Kidney tubule cell (primary cell): Measurements from ENCODE around the gene HOXD3.

ENCODE experiments used
- DNase-seq: peaks from one replicate; pipeline ENCODE4 v3.0.0-alpha.2; 2018; ENCODE audit warnings: low spot score

The HOXD3 gene

GRCh38 chr2:176156807-176157498 lies at the start of gene HOXD3:
Gene HOXD3, plus strand, starts transcription at chr2:176157307. Its CDS starts 11,808 bp downstream, at chr2:176169115.
- no peak for DNase-seq

DNA sequence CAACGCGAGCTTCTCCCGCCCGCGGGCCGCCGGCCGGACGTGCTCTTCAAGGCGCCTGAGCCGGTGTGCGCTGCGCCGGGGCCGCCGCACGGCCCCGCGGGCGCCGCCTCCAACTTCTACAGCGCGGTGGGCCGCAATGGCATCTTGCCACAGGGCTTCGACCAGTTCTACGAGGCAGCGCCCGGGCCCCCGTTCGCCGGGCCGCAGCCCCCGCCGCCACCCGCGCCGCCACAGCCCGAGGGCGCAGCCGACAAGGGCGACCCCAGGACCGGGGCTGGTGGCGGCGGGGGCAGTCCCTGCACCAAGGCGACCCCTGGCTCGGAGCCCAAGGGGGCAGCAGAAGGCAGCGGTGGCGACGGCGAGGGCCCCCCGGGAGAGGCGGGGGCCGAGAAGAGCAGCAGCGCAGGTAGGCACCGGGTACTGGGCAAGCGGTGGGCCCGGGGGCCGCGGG lies 49.4 kb upstream of the HOXD3 start:
- DNase-seq = no peak

GRCh38 chr2:176109192-176109901 lies 47.8 kb upstream of the HOXD3 start:
- DNase-seq = no peak

GRCh38 chr2:176109946-176110345 lies 47.2 kb upstream of the HOXD3 start:
- DNase-seq = no peak

GRCh38 chr2:176110415-176111308 lies 46.4 kb upstream of the HOXD3 start:
- DNase-seq = no peak

GRCh38 chr2:176111309-176111663 lies 45.8 kb upstream of the HOXD3 start:
- DNase-seq = peak; percentile 81

DNA sequence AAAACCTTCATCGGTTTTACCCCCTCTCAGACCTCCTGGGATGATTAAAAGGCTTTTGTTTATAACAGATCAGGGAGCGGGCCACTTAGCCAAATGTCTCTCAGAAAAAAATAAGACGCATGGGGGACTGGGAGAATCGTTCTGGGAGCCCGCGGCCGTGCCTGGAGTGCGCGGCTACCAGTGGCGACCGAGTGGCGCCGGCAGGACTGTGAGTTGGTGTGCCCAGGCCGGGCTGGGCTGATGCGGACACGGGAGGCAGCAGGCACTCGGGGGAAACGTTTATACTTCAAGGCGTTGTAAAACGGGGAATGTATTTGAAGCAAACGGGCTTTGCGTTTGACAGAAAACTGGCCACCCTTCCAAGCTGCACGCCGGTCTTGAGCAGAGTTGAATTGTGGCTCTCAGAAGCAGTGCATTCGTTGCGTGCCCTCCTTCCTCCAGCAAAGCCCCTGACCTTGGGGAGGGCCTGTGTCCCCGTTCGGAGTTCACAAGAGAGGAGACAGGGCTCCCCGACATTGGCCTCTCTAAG lies 45.2 kb upstream of the HOXD3 start:
- DNase-seq = no peak

- no peak for DNase-seq
Measured at GRCh38 chr2:176112375-176113302, 44.5 kb upstream of the HOXD3 start.

- peak; percentile 58 for DNase-seq
Measured at GRCh38 chr2:176114120-176114929, 42.8 kb upstream of the HOXD3 start.

DNA sequence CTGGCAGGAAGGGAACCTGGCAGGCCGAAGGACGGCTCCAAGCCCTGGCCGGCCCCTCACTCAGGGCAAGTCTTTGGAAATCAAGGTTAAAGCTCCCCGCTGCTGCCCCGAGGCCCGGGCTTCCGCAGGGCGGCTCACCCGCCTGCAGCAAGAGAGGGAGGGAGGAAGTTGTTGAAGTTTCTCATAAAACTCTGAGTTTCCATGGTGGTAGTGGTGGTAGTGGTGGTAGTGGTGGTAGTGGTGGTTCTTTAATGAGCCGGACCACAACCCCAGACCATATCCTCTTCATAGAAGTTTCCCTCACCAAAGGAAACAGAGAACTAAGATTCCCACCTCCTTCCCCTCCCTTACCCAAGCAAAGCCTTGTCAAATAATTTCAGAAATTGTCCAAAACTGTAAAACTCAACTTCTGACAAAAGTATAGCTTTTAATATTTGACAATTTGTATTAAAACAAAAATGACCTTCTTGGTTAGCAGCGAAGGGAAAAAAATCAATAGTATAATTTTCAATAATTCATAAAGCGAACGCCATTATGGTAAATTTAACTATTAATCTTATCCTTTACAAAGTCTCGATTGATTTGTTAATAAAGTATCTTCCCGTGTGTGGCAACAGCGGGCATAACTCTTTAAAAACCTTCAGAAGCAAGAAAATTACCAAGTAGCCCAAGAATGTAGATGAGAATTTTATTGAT lies 42.0 kb upstream of the HOXD3 start:
- no peak for DNase-seq

DNA sequence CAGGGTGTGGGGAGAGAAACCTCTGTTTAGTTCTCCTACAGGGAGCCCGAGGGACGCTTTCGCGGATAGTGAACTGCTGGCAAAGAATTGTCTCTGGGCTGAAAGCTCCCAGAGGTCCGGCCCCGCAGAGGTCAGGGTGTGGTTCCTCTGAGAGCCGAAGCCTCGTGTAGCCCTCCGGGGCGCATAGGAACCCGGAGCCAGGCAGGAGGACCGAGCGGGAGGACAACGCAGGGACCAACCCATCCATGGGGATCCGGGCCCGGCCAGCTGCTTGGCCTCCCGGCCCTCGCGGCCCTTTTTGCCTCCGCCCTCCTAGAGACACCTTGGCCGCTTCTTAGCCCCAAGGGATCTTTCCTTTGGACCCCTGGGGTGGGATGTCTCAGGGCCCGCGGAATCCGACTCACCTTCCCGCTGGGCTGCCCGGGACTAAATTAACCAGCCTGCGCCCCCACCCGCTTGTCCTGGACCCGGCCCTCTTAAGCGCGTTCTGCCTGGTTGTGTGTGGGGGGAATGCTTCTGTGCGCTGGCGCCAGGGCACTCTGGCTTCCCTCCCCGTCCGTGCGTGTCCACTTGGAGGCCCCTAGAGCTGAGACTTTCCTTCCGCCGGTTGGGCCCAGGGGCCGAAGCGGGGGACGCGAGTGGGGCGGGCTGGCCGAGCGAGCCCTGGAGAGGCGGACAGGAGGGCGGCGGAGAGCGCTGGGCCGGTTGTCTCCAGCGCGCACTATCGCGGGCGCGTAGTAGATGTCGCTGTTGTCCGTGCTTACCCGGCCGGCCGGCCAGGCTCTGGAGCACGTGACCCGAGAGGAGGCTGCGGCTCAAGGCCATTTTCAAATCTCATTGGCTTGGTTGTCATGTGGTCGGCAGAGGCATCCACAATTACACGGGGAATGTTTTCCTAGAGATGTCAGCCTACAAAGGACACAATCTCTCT lies 41.0 kb upstream of the HOXD3 start, which contains the start of gene HOXD10:
Gene HOXD10 (plus strand): TSS at position 896 of the 931 bp plus-strand sequence. CDS start 56 bp downstream, outside the sequence.
- DNase-seq = peak; percentile 93

DNA sequence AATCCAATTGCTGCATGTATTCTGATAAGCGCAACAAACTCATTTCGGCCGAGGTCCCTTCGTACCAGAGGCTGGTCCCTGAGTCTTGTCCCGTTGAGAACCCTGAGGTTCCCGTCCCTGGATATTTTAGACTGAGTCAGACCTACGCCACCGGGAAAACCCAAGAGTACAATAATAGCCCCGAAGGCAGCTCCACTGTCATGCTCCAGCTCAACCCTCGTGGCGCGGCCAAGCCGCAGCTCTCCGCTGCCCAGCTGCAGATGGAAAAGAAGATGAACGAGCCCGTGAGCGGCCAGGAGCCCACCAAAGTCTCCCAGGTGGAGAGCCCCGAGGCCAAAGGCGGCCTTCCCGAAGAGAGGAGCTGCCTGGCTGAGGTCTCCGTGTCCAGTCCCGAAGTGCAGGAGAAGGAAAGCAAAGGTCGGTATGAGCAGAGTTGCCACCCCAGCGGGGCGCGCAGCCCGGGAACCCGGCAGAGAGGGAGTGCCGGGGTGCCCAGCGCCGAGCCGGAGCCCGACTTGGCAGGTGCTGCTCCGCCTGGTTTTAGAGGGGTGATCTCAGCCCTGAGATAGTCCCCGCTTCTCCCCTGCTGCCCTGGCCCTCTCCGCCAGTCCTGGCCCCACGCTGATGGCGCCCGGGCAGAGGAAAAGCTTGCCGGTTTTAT lies 39.8 kb upstream of the HOXD3 start:
- peak; percentile 68 for DNase-seq

DNA sequence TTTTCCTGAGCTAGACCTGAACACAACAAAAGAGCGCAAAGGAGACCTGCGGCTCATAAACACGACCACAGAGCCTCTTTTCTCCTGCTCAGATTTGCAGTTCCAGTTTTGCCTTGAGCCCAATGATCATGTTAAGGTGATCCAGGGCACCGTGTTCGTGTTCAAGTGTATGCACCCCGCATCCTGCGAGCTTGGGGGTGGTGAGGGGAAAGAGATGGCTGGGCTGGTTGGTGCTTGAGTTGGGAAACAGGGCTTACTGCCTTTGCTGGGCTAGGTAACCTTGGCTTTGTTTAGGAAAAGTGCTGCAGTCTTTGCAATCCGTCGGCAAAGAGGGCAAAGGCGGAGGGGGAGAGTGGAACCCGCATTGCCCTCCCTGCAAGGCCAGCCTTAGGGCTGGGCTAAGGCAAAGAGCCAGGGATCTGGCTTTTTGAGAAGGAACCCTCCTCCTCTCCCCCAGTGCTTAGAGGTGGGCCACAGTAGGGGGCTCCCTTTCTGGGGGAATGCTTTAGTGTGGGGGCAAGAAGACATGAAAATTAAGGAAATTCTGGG lies 39.2 kb upstream of the HOXD3 start:
- no peak for DNase-seq

GRCh38 chr2:176118601-176119339 lies 38.3 kb upstream of the HOXD3 start:
- peak; percentile 84 for DNase-seq

GRCh38 chr2:176120364-176121189 lies 36.5 kb upstream of the HOXD3 start:
- DNase-seq = peak; percentile 53
